ENCODE data around the gene ABCB1. TPM values are rescaled to one million over a fixed set of nuclear protein-coding genes. Genes with fewer than 3 reads are reported as not detected.

ABCB1 gene
- total RNA-seq, result 1 to 10 TPM; 5.0 to 5.1 TPM

DNA sequence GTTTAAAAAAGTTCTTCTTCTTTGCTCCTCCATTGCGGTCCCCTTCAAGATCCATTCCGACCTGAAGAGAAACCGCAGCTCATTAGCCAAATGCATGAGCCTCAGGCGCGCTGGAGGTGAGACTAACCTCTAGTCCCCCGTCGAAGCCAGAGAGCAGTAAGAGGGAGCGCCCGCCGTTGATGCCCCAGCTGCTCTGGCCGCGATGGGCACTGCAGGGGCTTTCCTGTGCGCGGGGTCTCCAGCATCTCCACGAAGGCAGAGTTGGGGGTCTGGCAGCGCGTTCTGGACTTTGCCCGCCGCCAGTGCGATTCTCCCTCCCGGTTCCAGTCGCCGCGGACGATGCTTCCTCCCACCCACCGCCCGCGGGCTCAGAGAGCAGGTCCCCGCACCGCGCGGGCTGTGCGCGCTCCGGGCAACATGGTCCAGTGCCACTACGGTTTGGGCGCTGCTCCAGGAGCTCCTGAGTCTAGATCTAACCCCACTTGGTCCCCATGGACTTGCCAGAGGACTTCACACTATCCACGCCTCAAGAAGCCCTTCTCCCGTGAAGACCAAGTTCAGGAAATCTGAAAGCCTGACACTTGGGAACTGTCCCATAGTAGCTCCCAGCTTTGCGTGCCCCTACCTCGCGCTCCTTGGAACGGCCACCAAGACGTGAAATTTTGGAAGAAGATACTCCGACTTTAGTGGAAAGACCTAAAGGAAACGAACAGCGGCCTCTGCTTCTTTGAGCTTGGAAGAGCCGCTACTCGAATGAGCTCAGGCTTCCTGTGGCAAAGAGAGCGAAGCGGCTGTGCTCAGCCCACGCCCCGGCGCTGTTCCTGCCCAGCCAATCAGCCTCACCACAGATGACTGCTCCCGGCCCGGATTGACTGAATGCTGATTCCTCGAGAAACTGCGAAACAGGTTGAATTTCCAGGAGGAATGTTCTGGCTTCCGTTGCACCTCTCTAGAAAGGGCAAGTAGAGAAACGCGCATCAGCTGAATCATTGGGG, at the start of gene ABCB1:
ABCB1 (minus strand) TSS at position 755 of the 995 bp plus-strand sequence; CDS start at position 55, 700 bp downstream.
- peak within 1 kb of the TSS; percentile 58 to 91 for H3K27ac Mint-ChIP-seq
- no peaks in the 10 kb centered on the region for H3K9me3 Mint-ChIP-seq
- ATAC-seq, result peak; percentile 92 to 95
- H3K36me3 Mint-ChIP-seq, result peaks cover 0 to 6% of the 10 kb centered on the region in 2 donors
- peak; percentile 46 to 74 for DNase-seq (ENCODE audit: low spot score in 2 of 2)

DNA sequence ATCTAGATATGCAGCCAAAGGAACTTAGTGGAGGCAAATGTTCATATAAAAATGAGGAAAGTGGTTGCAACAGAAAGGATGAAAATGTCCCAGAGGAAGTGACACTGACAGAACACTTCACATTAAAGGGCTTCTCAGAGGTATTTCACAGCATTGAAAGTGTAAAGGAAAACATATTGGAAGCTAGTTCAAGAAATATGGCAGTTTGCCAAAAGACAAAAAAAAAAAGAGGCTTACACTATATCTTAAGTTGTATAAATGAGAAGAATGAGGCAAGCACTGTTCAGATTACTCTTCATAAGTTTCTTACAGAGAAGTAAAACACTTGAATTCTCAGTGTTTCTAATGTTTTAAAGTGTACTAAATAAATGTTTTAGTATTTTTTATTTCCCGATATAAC, 47.6 kb upstream of the ABCB1 start:
- no peaks in the 10 kb centered on the region for H3K9me3 Mint-ChIP-seq
- ATAC-seq (no peak), DNase-seq (ENCODE audit: low spot score in 2 of 2) (no peak)
- no peaks in the 10 kb centered on the region for H3K36me3 Mint-ChIP-seq
- H3K27ac Mint-ChIP-seq, result no peak overlapping the region

DNA sequence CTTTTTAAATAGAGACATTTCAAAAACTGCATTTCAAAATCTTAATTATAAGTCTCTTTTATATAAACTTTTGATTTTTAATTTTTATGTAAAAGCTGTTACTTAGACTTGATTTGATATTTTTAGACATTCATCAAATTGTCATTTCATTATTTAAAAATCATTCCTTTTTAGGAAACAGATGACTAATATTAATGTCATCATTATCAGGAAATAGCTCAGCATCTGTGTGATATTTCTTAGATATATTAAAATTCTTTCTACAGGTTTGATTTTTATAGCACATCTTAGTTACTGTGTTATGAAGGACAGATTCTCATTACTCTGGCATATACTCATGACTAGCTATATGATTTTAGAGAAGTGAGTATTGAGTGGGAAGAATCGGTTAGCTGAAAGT, 44.8 kb upstream of the ABCB1 start:
- no peak for DNase-seq (ENCODE audit: low spot score in 2 of 2)
- H3K27ac Mint-ChIP-seq, result no peak overlapping the region
- no peaks in the 10 kb centered on the region for H3K9me3 Mint-ChIP-seq
- no peak for ATAC-seq
- no peaks in the 10 kb centered on the region for H3K36me3 Mint-ChIP-seq

DNA sequence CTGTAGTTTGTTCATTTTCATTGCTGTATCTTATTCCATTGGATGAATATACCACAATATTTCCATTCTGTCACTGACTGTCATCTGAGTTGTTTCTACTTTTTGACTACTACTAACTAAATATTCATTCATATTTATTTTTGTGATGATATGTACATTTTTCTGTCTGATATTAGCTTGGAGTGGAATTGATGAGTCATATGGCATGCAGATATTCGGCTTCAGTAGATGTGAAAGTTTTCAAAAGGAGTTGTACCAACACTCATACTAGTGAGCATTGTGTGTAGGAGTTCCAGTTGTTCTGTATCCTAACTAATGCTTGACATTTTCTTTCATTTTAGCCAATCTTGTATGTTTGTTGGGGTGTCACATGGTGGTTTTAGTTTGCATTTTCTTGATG, 35.2 kb upstream of the ABCB1 start:
- Mint-ChIP-seq H3K27ac (no peak overlapping the region), H3K9me3 (peaks cover 0 to 5% of the 10 kb centered on the region in 2 donors), H3K36me3 (no peaks in the 10 kb centered on the region)
- DNase-seq (ENCODE audit: low spot score in 2 of 2) (no peak), ATAC-seq (no peak)

DNA sequence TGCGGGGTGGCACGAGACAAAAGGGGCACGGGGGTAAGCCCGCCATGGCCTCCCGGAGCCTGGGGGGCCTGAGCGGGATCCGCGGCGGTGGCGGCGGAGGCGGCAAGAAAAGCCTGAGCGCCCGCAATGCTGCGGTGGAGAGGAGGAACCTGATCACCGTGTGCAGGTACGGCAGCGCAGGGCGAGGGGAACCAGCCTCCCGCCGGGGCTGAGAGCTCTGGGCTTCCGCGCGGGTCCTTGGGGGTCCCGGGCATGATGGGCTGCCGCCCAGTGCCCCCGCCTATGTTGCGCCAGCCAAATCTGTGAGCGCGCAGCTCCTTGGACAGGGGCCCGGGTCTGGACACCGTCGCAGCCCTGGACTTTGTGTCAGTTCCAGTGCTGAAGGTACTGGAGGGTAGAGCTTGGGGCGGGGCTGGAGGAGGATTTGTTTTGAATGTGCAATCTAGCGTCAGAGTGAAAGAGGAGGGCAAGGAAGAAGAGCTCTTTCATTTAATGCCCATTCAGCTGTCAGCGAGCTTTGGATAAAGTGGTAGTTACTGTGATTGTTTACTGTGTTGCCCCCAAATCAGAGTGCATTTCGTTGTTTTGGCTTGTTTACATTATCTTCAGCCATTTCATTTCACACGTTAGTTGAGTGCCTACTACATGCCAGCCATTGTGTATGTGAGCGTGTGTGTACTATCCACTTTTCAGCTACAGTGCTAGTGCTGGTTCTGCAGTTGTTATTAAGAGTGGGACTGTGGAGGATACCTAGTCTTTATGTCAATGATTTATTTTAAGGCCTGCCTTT, 28.3 kb upstream of the ABCB1 start:
- ATAC-seq (peak in 1 of 2 donors; percentile 21), DNase-seq (ENCODE audit: low spot score in 2 of 2) (peak in 1 of 2 donors; percentile 16)
- Mint-ChIP-seq H3K9me3 (no peaks in the 10 kb centered on the region), H3K27ac (no peak overlapping the region), H3K36me3 (no peaks in the 10 kb centered on the region)

DNA sequence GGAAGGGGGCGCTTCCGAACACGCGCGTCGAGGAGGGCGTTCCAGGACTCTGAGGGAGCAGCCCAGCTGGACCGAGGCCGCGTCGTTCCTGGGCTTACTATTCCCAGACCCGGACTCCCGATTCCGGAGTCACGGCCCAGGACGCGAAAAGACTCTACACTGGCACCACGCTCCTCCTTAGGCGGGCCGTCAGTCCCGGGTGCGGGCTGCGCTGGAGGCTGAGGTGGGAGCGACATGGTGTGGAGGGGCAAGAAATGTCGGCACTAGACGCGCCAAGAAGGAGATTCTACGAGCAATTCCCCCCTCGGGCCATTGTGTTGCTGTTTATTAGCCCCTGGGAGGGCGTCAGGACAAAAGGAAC, 26.9 kb upstream of the ABCB1 start:
- no peaks in the 10 kb centered on the region for H3K9me3 Mint-ChIP-seq
- H3K27ac Mint-ChIP-seq, result no peak overlapping the region
- H3K36me3 Mint-ChIP-seq, result no peaks in the 10 kb centered on the region
- ATAC-seq (peak; percentile 30 to 39), DNase-seq (ENCODE audit: low spot score in 2 of 2) (no peak)

DNA sequence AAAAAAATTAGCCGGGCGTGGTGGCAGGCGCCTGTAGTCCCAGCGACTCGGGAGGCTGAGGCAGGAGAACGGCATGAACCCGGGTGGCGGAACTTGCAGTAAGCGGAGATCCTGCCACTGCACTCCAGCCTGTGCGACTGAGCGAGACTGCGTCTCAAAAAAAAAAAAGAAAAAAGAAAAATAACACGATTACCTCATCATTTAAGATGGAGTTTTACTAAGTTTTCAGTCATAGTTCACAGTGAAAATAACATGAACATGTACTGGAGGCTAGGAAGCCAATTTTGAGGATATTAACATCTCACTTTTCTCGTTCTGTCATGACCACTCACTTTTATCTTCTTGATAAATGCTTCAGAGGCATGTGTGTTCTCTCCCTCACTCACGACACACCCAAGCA, 24.4 kb upstream of the ABCB1 start:
- no peak for ATAC-seq
- Mint-ChIP-seq H3K9me3 (no peaks in the 10 kb centered on the region), H3K36me3 (no peaks in the 10 kb centered on the region), H3K27ac (no peak overlapping the region)
- DNase-seq (ENCODE audit: low spot score in 2 of 2), result no peak

DNA sequence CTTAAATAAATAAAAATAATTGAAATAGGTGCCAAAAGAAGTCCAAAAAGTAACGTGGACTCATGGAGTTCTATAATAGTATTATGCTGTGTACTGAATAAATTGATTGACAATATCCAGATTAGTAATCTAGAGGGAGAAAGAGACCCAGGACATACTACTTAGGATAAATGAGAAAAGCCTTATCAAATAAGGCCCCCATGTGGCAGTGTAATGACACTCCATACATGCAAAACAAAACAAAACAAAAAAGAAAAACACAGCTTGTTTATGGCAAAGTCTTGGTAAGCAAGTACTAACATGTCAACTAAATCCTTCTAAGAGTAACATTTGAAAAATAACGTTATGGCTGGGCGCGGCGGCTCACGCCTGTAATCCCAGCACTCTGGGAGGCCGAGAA, 23.9 kb upstream of the ABCB1 start:
- Mint-ChIP-seq H3K27ac (no peak overlapping the region), H3K9me3 (no peaks in the 10 kb centered on the region), H3K36me3 (no peaks in the 10 kb centered on the region)
- ATAC-seq (no peak), DNase-seq (ENCODE audit: low spot score in 2 of 2) (no peak)

DNA sequence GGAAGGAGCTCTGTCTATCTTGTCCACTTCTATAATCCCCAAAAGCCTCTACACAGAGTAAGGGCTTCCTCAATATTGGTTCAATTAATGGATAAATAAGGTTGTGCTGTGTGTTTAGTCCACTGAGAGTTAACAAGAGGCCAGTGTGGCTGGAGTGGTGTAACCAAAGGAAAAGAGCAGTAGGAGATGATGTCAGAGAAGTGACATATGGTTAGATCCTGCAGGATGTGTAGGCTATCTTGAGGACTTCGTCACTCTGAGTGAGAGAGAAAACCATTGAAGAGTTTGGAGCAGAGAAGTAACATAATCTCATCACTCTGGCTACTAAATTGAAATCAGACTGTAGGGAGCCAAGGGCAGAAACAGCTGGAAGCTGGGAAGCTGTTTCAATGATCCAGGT, 14.5 kb upstream of the ABCB1 start:
- Mint-ChIP-seq H3K9me3 (no peaks in the 10 kb centered on the region), H3K36me3 (no peaks in the 10 kb centered on the region), H3K27ac (no peak overlapping the region)
- DNase-seq (ENCODE audit: low spot score in 2 of 2), result no peak
- ATAC-seq, result no peak

DNA sequence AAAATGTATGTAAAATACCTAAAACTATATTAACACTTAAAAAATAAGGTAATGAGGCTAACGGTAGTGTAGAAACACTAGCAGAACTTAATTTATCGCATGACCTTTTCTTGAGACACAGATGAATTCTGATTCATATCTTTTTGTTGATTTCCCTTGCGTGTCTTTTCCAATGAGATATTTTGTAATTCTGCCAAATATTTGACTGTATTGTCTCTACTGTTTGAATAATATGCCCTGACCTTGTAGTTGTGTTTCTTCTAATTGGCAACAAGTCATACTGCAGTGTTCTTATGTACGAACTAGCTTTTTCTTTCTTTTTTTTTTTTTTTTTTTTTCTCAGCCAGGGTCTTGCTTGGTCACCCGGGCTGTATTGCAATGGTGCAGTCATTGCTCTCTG, 9.2 kb upstream of the ABCB1 start:
- Mint-ChIP-seq H3K36me3 (no peaks in the 10 kb centered on the region), H3K9me3 (no peaks in the 10 kb centered on the region), H3K27ac (no peak overlapping the region)
- DNase-seq (ENCODE audit: low spot score in 2 of 2), result no peak
- ATAC-seq, result no peak

DNA sequence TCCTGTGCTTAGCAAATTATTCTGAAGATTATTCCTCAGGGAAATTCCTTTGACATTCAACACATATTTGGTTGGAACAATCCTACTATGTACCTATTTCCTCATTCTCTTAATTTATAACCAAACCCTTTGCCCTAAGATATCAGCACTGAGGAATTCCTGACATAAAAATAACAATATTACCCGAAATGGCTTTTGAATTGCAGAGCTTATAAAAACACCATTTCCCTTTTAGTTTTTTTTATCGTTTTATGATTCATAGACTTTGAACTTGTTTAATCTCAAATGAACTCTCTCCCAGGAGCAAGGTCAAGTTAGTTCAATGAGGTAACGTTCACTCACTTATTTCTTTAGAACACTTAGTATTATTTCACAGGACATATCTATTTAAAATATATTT, 7.7 kb upstream of the ABCB1 start:
- DNase-seq (ENCODE audit: low spot score in 2 of 2) (no peak), ATAC-seq (no peak)
- no peaks in the 10 kb centered on the region for H3K9me3 Mint-ChIP-seq
- H3K36me3 Mint-ChIP-seq, result no peaks in the 10 kb centered on the region
- H3K27ac Mint-ChIP-seq, result no peak overlapping the region

DNA sequence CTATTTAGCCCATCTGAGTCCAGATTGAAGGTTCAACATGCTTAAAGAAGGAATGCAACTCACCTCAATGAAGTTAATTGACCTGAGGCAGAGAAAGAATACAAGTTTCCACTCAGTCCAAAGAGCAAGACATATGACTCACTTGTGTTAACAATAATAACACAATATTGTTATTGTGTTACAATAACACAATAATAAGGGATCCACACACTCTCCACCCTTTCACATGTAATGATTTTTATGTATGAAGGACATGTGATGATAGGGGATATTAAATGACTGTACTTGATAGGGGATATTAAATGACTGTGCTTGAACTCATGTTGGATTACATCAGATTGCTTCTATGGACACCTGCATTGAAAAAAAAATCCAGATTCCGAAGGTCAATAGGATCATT, 3.6 kb upstream of the ABCB1 start:
- Mint-ChIP-seq H3K36me3 (peaks cover 0 to 6% of the 10 kb centered on the region in 2 donors), H3K27ac (no peak overlapping the region), H3K9me3 (no peaks in the 10 kb centered on the region)
- DNase-seq (ENCODE audit: low spot score in 2 of 2) (no peak), ATAC-seq (no peak)

DNA sequence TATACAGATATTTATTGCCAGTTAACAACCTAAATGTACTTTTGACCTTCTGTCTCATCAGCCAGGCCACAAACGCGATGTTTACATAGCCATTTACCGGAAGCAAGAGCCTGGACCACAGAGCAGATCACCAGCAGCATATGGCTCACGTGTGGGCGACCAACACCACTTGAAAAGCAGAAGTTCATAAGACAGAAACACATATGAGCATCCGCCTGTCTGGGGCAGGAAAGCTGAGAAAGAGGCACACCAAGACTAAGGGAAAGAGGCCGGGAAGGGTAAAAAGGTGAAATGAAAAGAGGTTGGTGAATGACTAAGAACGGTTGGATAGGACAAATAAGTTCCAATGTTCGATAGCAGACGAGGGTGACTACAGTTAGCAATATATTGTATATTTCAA, 1.3 kb downstream of the ABCB1 start:
- no peaks in the 10 kb centered on the region for H3K9me3 Mint-ChIP-seq
- H3K36me3 Mint-ChIP-seq, result peaks cover 0 to 6% of the 10 kb centered on the region in 2 donors
- ATAC-seq, result peak; percentile 52 to 58
- DNase-seq (ENCODE audit: low spot score in 2 of 2), result peak in 1 of 2 donors; percentile 24
- peak overlapping the region in 1 of 2 donors; percentile 27 for H3K27ac Mint-ChIP-seq

DNA sequence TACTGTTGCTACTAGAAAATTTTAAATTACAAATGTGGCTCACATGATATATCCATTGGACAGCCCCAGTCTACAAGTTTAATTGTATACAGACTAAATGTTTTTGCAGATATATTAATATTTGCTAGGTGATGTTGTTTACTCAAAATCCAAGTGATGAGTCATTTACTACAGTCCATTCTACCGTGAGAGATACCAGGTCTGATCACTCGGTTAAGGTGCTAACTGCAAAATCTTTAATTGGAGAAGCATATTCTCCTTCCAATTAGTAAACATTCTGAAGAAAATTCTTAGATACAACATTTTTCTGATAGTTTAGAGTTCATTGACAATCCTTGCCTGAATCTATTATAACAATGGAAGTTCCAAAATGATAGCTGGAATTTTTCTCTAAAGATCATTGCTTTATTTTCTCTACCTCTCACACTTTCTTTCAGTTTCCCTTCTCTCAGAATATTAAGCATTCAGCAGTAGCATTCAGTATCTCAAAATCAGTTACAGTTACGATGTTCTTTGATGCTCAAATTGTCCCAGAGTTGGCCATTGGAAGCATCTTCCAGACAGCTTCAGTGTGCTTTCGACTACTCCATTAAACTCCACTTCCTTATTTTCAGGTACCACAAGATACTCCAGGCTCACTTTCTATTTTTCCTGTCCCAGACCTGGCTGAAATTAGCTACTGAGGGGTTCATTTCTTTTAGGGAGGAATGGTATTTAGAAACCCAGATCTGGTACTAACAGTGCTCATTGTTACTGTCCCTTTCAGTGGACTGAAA, 2.3 kb downstream of the ABCB1 start:
- ATAC-seq (no peak), DNase-seq (ENCODE audit: low spot score in 2 of 2) (no peak)
- H3K27ac Mint-ChIP-seq, result no peak overlapping the region
- H3K9me3 Mint-ChIP-seq, result no peaks in the 10 kb centered on the region
- H3K36me3 Mint-ChIP-seq, result peaks cover 0 to 6% of the 10 kb centered on the region in 2 donors

DNA sequence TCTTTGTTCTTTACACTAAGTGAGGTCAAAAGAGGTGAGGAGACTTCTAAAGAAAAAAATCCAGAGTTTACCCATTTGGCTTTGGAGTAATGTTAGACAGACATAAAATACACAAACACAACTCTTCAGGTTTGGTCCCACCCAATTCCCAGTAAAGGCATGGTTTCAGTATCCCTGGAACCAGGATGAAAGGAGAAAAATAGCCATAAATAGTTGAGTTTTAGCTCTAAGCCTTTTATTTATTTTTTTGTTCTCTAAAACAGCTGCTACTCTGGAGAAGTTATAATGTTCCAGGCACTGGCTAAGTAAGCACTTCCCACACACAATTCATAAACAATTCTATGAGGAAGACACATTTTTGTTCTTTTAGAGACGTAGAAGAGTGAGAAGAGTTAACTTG, 4.0 kb downstream of the ABCB1 start:
- no peaks in the 10 kb centered on the region for H3K9me3 Mint-ChIP-seq
- ATAC-seq, result no peak

DNA sequence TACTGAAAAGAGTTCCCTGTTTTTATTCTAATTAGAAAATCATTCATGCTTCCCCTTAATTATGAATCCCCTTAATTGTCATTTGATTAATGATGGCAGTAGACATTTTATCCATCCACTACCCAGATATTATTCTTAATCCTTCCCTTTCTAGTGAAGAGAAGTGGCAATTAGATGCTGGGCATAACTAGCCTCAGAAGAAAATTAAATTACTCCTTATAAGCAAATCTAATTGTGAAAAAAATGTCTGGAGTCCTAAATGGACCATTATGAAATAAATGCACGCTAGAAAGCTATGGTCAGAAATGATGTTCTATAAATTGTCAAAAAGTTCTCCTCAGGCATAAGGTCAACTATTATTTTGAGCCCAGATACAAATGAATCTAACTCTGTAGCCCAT, 4.5 kb downstream of the ABCB1 start:
- no peak overlapping the region for H3K27ac Mint-ChIP-seq
- H3K9me3 Mint-ChIP-seq, result no peaks in the 10 kb centered on the region
- DNase-seq (ENCODE audit: low spot score in 2 of 2), result no peak
- peaks cover 0 to 6% of the 10 kb centered on the region in 2 donors for H3K36me3 Mint-ChIP-seq
- ATAC-seq, result no peak

More for the DNA sequence above, 4.0 kb downstream of the ABCB1 start:
- H3K36me3 Mint-ChIP-seq, result peaks cover 0 to 6% of the 10 kb centered on the region in 2 donors
- no peak for DNase-seq (ENCODE audit: low spot score in 2 of 2)
- H3K27ac Mint-ChIP-seq, result no peak overlapping the region

DNA sequence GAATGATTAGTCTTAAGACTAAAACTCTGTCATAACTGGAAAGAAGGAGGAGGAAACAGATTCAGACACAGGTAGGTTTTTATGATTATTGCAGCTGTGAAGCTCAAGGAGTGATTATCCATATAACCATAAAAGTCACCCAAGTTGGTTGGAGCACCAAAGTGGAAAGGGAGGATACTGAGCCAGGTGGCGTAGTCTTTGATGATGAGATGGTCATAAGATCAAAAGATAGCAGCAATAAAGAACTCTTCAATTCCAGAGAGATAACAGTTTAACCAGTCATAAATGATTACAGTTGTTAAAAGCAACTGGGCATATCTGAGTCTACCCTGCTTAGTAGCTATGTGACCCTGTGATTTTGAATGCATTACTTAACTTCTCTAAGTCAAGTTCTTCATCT, 8.4 kb downstream of the ABCB1 start:
- Mint-ChIP-seq H3K27ac (no peak overlapping the region), H3K36me3 (no peaks in the 10 kb centered on the region), H3K9me3 (no peaks in the 10 kb centered on the region)
- ATAC-seq (no peak), DNase-seq (ENCODE audit: low spot score in 2 of 2) (no peak)
